Activated T-cell treated with anti-CD3 and anti-CD28 coated beads, Interleukin-2, amount 50 U/mL, for 72 hours (primary cell): ENCODE data around the gene TGFB3. TPM values are rescaled to one million over a fixed set of nuclear protein-coding genes. Genes with fewer than 3 reads are reported as not detected.

ENCODE experiments used
- ATAC-seq, 2 donors: fragments of 150-1000 bp; cut with Tn5 transposase; replicated peaks in 1 of 2; 2 replicates each; pipeline ENCODE4 v1.10.0; 2021; ENCODE audit warnings: moderate library complexity in 2 of 2, mild to moderate bottlenecking in 1 of 2
- DNase-seq, 2 donors: peaks; one replicate each; pipeline ENCODE4 v3.0.0; 2021 to 2022; ENCODE audit warnings: mixed read lengths in 1 of 2
- H3K27ac Mint-ChIP-seq: one replicate; pipeline ENCODE4 v1.8.0; 2022; ENCODE audit warnings: mild to moderate bottlenecking, moderate library complexity, mixed read lengths
- H3K27me3 Mint-ChIP-seq: one replicate; pipeline ENCODE4 v1.8.0; 2022; ENCODE audit warnings: low read depth, mixed read lengths
- H3K36me3 Mint-ChIP-seq, 2 donors: one replicate each; pipeline ENCODE4 v1.8.0; 2022; ENCODE audit warnings: mixed read lengths in 2 of 2, mild to moderate bottlenecking in 1 of 2; ENCODE audit not compliant: insufficient read depth in 2 of 2
- H3K4me1 Mint-ChIP-seq: one replicate; pipeline ENCODE4 v1.8.0; 2022; ENCODE audit warnings: low read depth, mixed read lengths
- H3K4me3 Mint-ChIP-seq, 2 donors: one replicate each; pipeline ENCODE4 v1.8.0; 2022; ENCODE audit warnings: mild to moderate bottlenecking in 2 of 2, mixed read lengths in 2 of 2, moderate library complexity in 2 of 2
- H3K9me3 Mint-ChIP-seq, 2 donors: one replicate each; pipeline ENCODE4 v1.8.0; 2022; ENCODE audit warnings: mixed read lengths in 2 of 2
- total RNA-seq, 2 donors: library from RNA; stranded (reverse); gene quantifications; one replicate each; pipeline ENCODE4 v1.2.3, GENCODE V29; 2022

The TGFB3 gene
- total RNA-seq, 2 donors from 2014 or later = 5.5 to 9.3 TPM

GRCh38 chr14:76002383-76002782 is 20.6 kb upstream of the TGFB3 start:
- H3K27me3 Mint-ChIP-seq = no peaks in the 10 kb centered on the region
- no peaks in the 10 kb centered on the region for H3K4me1 Mint-ChIP-seq
- no peak for ATAC-seq
- H3K36me3 Mint-ChIP-seq = peaks cover 11 to 20% of the 10 kb centered on the region in 2 donors
- H3K27ac Mint-ChIP-seq = no peak overlapping the region
- peaks cover 2 to 10% of the 10 kb centered on the region in 2 donors for H3K9me3 Mint-ChIP-seq
- no peak for DNase-seq
- no peak overlapping the region for H3K4me3 Mint-ChIP-seq

- Mint-ChIP-seq H3K27ac (no peak overlapping the region), H3K36me3 (peaks cover 8 to 9% of the 10 kb centered on the region in 2 donors), H3K27me3 (no peaks in the 10 kb centered on the region), H3K9me3 (peaks cover 2 to 8% of the 10 kb centered on the region in 2 donors), H3K4me1 (no peaks in the 10 kb centered on the region), H3K4me3 (no peak overlapping the region)
- ATAC-seq (no peak), DNase-seq (no peak)
Measured at GRCh38 chr14:75999511-76000190, 17.9 kb upstream of the TGFB3 start.

- H3K27ac Mint-ChIP-seq = no peak overlapping the region
- no peaks in the 10 kb centered on the region for H3K27me3 Mint-ChIP-seq
- DNase-seq (no peak), ATAC-seq (no peak)
- no peak overlapping the region for H3K4me3 Mint-ChIP-seq
- H3K36me3 Mint-ChIP-seq = peaks cover 0 to 2% of the 10 kb centered on the region in 2 donors
- H3K9me3 Mint-ChIP-seq = no peaks in the 10 kb centered on the region
- H3K4me1 Mint-ChIP-seq = peaks cover 9% of the 10 kb centered on the region
Measured at GRCh38 chr14:75996488-75996887, 14.7 kb upstream of the TGFB3 start.

GRCh38 chr14:75995372-75996041 is 13.7 kb upstream of the TGFB3 start:
- Mint-ChIP-seq H3K36me3 (no peaks in the 10 kb centered on the region), H3K9me3 (no peaks in the 10 kb centered on the region), H3K4me1 (peaks cover 9% of the 10 kb centered on the region), H3K4me3 (no peak overlapping the region), H3K27ac (no peak overlapping the region), H3K27me3 (no peaks in the 10 kb centered on the region)
- DNase-seq (no peak), ATAC-seq (no peak)

- DNase-seq (no peak), ATAC-seq (peak; percentile 62 to 74)
- Mint-ChIP-seq H3K27me3 (no peaks in the 10 kb centered on the region), H3K4me3 (no peak overlapping the region), H3K36me3 (no peaks in the 10 kb centered on the region), H3K4me1 (peaks cover 9% of the 10 kb centered on the region), H3K27ac (no peak overlapping the region), H3K9me3 (no peaks in the 10 kb centered on the region)
Measured at GRCh38 chr14:75993567-75994041, 11.8 kb upstream of the TGFB3 start.

GRCh38 chr14:75991753-75992152 is 10.0 kb upstream of the TGFB3 start:
- Mint-ChIP-seq H3K9me3 (no peaks in the 10 kb centered on the region), H3K27me3 (no peaks in the 10 kb centered on the region), H3K36me3 (no peaks in the 10 kb centered on the region), H3K4me3 (no peak overlapping the region), H3K27ac (no peak overlapping the region), H3K4me1 (peaks cover 12% of the 10 kb centered on the region)
- ATAC-seq (no peak), DNase-seq (no peak)

GRCh38 chr14:75990297-75990696 is 8.5 kb upstream of the TGFB3 start:
- Mint-ChIP-seq H3K36me3 (no peaks in the 10 kb centered on the region), H3K4me3 (no peak overlapping the region), H3K27ac (no peak overlapping the region), H3K4me1 (peaks cover 20% of the 10 kb centered on the region), H3K27me3 (no peaks in the 10 kb centered on the region), H3K9me3 (no peaks in the 10 kb centered on the region)
- DNase-seq (no peak), ATAC-seq (no peak)

- DNase-seq (no peak), ATAC-seq (no peak)
- Mint-ChIP-seq H3K27ac (no peak overlapping the region), H3K4me3 (no peak overlapping the region), H3K9me3 (no peaks in the 10 kb centered on the region), H3K36me3 (no peaks in the 10 kb centered on the region), H3K27me3 (no peaks in the 10 kb centered on the region), H3K4me1 (peaks cover 19% of the 10 kb centered on the region)
Measured at GRCh38 chr14:75989134-75989533, 7.3 kb upstream of the TGFB3 start.

GRCh38 chr14:75987201-75987970 is 5.6 kb upstream of the TGFB3 start:
- no peaks in the 10 kb centered on the region for H3K27me3 Mint-ChIP-seq
- no peaks in the 10 kb centered on the region for H3K36me3 Mint-ChIP-seq
- H3K4me1 Mint-ChIP-seq = peaks cover 16% of the 10 kb centered on the region
- ATAC-seq = no peak
- no peak overlapping the region for H3K27ac Mint-ChIP-seq
- no peak overlapping the region for H3K4me3 Mint-ChIP-seq
- no peak for DNase-seq
- no peaks in the 10 kb centered on the region for H3K9me3 Mint-ChIP-seq

GRCh38 chr14:75986439-75986765 is 4.6 kb upstream of the TGFB3 start:
- Mint-ChIP-seq H3K36me3 (no peaks in the 10 kb centered on the region), H3K27ac (no peak overlapping the region)

GRCh38 chr14:75985618-75986438 is 4.0 kb upstream of the TGFB3 start, which contains the start of gene IFT43:
IFT43 (plus strand) TSS chr14:75985763; CDS start chr14:75985787, 24 bp downstream.
- H3K36me3 Mint-ChIP-seq = no peaks in the 10 kb centered on the region
- H3K4me1 Mint-ChIP-seq = peaks cover 29% of the 10 kb centered on the region
- DNase-seq = peak; percentile 90 to 93
- H3K9me3 Mint-ChIP-seq = no peaks in the 10 kb centered on the region
- ATAC-seq = peak; percentile 70 to 73
- H3K27me3 Mint-ChIP-seq = no peaks in the 10 kb centered on the region
- H3K27ac Mint-ChIP-seq = peak within 1 kb of the TSS; percentile 38
- H3K4me3 Mint-ChIP-seq = peak within 1 kb of the TSS; percentile 88 to 92

More at GRCh38 chr14:75986439-75986765, 4.6 kb upstream of the TGFB3 start:
- Mint-ChIP-seq H3K4me1 (peaks cover 23% of the 10 kb centered on the region), H3K9me3 (no peaks in the 10 kb centered on the region), H3K27me3 (no peaks in the 10 kb centered on the region), H3K4me3 (peak overlapping the region; percentile 88 to 92)
- DNase-seq (no peak), ATAC-seq (no peak)

GRCh38 chr14:75984674-75985073 is 2.9 kb upstream of the TGFB3 start:
- Mint-ChIP-seq H3K9me3 (no peaks in the 10 kb centered on the region), H3K4me1 (peaks cover 40% of the 10 kb centered on the region), H3K4me3 (peak overlapping the region in 1 of 2 donors; percentile 7), H3K27me3 (no peaks in the 10 kb centered on the region), H3K36me3 (no peaks in the 10 kb centered on the region), H3K27ac (no peak overlapping the region)
- DNase-seq = no peak
- ATAC-seq = no peak
